ENCODE measurements around the gene APEH.

APEH gene

DNA sequence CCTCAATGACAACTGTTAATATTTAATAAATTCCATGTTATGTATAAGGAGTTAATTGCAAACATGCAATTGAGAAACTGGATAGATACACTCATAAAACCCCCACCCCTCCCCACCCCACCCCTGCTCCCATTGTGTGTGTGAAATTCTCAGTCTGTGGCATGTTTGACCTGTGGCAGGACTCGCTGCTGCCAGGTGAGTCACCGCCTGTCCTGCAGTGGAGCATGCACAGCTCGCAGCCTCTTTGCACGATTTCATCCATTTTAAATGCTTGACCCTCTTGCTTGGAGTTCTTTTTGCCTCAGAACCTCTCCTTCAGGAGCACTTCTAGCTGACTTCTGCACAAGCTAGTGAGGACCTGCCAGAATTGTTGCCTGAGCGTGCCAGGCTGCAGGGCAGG lies 5.3 kb upstream of the APEH start:
- Histone ChIP-seq H3K9me2 (replicated peaks; ENCODE audit: insufficient read depth, low read length) (no peaks in the 10 kb centered on the region), H3K9ac (ENCODE audit: low read length) (no peak overlapping the region), H3K9me3 (ENCODE audit: insufficient read depth, low read length) (no peaks in the 10 kb centered on the region), H3K79me2 (ENCODE audit: insufficient read depth, low read length) (no peaks in the 10 kb centered on the region; the same call in 1 of the 2 replicates), H2AFZ (ENCODE audit: low read depth, low read length, severe bottlenecking) (no peak overlapping the region), H3K27ac (ENCODE audit: low read depth, low read length) (no peak overlapping the region), H3K4me3 (ENCODE audit: insufficient read depth, low read length, poor library complexity, severe bottlenecking) (no peak overlapping the region), H3K4me2 (ENCODE audit: low read depth, low read length, poor library complexity, severe bottlenecking) (no peak overlapping the region), H3F3A (ENCODE audit: insufficient read depth) (0 out of 2 replicates have a peak, but pooled peaks cover 5% of the 10 kb centered on the region), H3K36me3 (ENCODE audit: low read length) (no peaks in the 10 kb centered on the region), H4K20me1 (ENCODE audit: low read depth, low read length) (no peaks in the 10 kb centered on the region), H3K27me3 (ENCODE audit: low read length) (no peaks in the 10 kb centered on the region)
- no peak for TF ChIP-seq EZH2phosphoT487 (conservative IDR thresholded peaks at IDR 0.05; ENCODE audit: low read length)
- TF ChIP-seq, protein P1, sequence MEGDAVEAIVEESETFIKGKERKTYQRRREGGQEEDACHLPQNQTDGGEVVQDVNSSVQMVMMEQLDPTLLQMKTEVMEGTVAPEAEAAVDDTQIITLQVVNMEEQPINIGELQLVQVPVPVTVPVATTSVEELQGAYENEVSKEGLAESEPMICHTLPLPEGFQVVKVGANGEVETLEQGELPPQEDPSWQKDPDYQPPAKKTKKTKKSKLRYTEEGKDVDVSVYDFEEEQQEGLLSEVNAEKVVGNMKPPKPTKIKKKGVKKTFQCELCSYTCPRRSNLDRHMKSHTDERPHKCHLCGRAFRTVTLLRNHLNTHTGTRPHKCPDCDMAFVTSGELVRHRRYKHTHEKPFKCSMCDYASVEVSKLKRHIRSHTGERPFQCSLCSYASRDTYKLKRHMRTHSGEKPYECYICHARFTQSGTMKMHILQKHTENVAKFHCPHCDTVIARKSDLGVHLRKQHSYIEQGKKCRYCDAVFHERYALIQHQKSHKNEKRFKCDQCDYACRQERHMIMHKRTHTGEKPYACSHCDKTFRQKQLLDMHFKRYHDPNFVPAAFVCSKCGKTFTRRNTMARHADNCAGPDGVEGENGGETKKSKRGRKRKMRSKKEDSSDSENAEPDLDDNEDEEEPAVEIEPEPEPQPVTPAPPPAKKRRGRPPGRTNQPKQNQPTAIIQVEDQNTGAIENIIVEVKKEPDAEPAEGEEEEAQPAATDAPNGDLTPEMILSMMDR (IDR thresholded peaks at IDR 0.05; ENCODE audit: insufficient read depth, low read length, poor library complexity, severe bottlenecking): no peak

DNA sequence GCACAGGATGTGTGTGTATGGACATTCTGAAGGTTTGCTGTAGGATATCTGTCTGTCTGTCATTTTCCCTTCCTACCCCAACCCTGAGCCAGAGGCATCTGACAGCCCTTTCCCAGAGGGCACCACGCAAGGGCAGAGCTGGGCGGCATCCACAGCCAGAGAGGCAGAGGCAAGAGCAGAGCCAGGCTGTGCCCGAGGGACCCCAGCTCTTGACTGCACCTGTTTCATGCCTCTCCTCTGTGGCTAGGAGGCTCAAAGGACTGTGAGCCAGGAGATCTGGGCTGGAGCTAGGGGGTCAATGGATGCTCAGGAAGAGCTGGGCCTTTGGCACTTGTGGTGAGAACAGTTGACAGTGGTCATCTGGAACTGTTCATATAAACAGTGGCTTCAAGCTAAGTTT lies 4.8 kb upstream of the APEH start:
- H3K4me3 ChIP-seq (ENCODE audit: insufficient read depth, low read length, poor library complexity, severe bottlenecking): no peak overlapping the region
- no peaks in the 10 kb centered on the region for H3K36me3 ChIP-seq (ENCODE audit: low read length)
- H3K9me2 ChIP-seq (replicated peaks; ENCODE audit: insufficient read depth, low read length): no peaks in the 10 kb centered on the region
- H3K79me2 ChIP-seq (ENCODE audit: insufficient read depth, low read length): no peaks in the 10 kb centered on the region; the same call in 1 of the 2 replicates
- H3F3A ChIP-seq (ENCODE audit: insufficient read depth): 0 out of 2 replicates have a peak, but pooled peaks cover 5% of the 10 kb centered on the region
- H3K27ac ChIP-seq (ENCODE audit: low read depth, low read length): no peak overlapping the region
- TF ChIP-seq EZH2phosphoT487 (conservative IDR thresholded peaks at IDR 0.05; ENCODE audit: low read length): no peak
- TF ChIP-seq, protein P1 (IDR thresholded peaks at IDR 0.05; ENCODE audit: insufficient read depth, low read length, poor library complexity, severe bottlenecking): no peak
- no peak overlapping the region for H2AFZ ChIP-seq (ENCODE audit: low read depth, low read length, severe bottlenecking)
- no peaks in the 10 kb centered on the region for H4K20me1 ChIP-seq (ENCODE audit: low read depth, low read length)
- no peak overlapping the region for H3K9ac ChIP-seq (ENCODE audit: low read length)
- H3K9me3 ChIP-seq (ENCODE audit: insufficient read depth, low read length): no peaks in the 10 kb centered on the region
- H3K4me2 ChIP-seq (ENCODE audit: low read depth, low read length, poor library complexity, severe bottlenecking): no peak overlapping the region
- H3K27me3 ChIP-seq (ENCODE audit: low read length): no peaks in the 10 kb centered on the region

DNA sequence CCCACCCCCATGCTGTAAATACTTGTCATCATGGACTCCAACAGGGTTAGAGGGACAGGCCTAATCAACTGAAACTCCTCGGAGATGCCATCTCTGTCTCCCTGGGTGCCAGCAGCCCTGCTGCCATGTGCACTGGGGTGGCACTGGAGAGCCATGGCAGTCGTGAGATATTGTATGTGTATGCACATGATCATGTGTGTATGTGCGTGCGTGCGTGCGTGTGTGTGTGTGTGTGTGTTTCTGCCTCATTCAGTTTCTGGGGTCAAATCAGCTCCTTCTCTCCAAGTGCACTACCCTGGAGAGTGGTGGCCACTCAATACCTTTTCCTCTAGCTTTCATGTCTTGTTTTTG lies 3.2 kb upstream of the APEH start:
- Histone ChIP-seq H3K4me2 (ENCODE audit: low read depth, low read length, poor library complexity, severe bottlenecking) (no peak overlapping the region), H4K20me1 (ENCODE audit: low read depth, low read length) (no peaks in the 10 kb centered on the region), H2AFZ (ENCODE audit: low read depth, low read length, severe bottlenecking) (no peak overlapping the region), H3K36me3 (ENCODE audit: low read length) (no peaks in the 10 kb centered on the region), H3K79me2 (ENCODE audit: insufficient read depth, low read length) (peaks cover 14% of the 10 kb centered on the region; the same call in 1 of the 2 replicates), H3K4me3 (ENCODE audit: insufficient read depth, low read length, poor library complexity, severe bottlenecking) (no peak overlapping the region), H3K9ac (ENCODE audit: low read length) (no peak overlapping the region), H3F3A (ENCODE audit: insufficient read depth) (0 out of 2 replicates have a peak, but pooled peaks cover 5% of the 10 kb centered on the region), H3K27me3 (ENCODE audit: low read length) (no peaks in the 10 kb centered on the region), H3K27ac (ENCODE audit: low read depth, low read length) (no peak overlapping the region), H3K9me2 (replicated peaks; ENCODE audit: insufficient read depth, low read length) (no peaks in the 10 kb centered on the region), H3K9me3 (ENCODE audit: insufficient read depth, low read length) (no peaks in the 10 kb centered on the region)
- TF ChIP-seq EZH2phosphoT487 (conservative IDR thresholded peaks at IDR 0.05; ENCODE audit: low read length): no peak
- TF ChIP-seq, protein P1 (IDR thresholded peaks at IDR 0.05; ENCODE audit: insufficient read depth, low read length, poor library complexity, severe bottlenecking): no peak
